Neural progenitor cell (in vitro differentiated cells): ENCODE data around the gene DGUOK.

Experiments used
- EZH2 ChIP-seq: fragments of 200-600 bp; sonication (generic); IDR thresholded peaks from 2 replicates; pipeline ENCODE4 v1.6.1; 2017; ENCODE audit warnings: antibody characterized with exemption, mild to moderate bottlenecking, moderate library complexity
- TF ChIP-seq, protein P1 (sequence below): fragments of 200-600 bp; sonication (generic); IDR thresholded peaks from 2 replicates; pipeline ENCODE4 v1.5.1; 2017; ENCODE audit warnings: antibody characterized with exemption, mild to moderate bottlenecking

DNA sequence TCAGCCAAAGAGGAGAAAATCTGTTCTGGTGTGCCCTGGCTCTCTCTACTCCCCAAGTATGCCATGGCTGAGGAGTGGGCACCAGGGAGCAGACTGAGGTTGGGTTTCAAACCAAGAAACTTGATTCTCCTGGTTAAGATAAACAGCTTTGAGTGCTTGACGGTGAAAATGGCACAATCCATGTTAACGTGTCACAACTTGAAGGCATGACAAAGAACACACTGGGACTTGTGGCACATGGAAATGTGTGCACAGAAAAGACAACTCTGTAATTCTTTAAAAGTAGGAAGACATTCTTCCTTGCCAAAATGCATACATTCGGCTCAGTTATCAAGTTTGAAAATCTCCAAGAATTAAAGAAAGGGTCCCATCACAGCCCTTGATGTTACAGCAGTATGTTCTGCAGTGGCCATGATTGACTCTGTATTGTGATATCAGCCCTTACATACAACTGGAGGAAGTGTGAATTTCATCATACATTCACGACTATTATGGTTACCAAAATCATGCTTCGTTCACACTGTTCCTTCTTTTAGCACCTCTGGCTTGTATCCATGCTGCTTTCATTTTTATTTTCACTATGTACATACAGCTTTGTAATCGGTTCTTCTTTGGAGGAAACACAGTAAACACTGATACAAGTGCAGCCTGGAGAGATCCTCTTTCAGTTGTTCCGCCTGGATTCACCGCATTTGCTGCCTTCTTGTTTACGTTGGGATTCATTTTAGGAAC lies 49.4 kb upstream of the DGUOK start:
- TF ChIP-seq, protein P1, sequence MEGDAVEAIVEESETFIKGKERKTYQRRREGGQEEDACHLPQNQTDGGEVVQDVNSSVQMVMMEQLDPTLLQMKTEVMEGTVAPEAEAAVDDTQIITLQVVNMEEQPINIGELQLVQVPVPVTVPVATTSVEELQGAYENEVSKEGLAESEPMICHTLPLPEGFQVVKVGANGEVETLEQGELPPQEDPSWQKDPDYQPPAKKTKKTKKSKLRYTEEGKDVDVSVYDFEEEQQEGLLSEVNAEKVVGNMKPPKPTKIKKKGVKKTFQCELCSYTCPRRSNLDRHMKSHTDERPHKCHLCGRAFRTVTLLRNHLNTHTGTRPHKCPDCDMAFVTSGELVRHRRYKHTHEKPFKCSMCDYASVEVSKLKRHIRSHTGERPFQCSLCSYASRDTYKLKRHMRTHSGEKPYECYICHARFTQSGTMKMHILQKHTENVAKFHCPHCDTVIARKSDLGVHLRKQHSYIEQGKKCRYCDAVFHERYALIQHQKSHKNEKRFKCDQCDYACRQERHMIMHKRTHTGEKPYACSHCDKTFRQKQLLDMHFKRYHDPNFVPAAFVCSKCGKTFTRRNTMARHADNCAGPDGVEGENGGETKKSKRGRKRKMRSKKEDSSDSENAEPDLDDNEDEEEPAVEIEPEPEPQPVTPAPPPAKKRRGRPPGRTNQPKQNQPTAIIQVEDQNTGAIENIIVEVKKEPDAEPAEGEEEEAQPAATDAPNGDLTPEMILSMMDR = no peak
- no peak for TF ChIP-seq EZH2
